ENCODE measurements around the gene MAPKAPK2. TPM values are rescaled to one million over a fixed set of nuclear protein-coding genes. Genes with fewer than 3 reads are reported as not detected.
A peak's percentile ranks its signal among the peaks of the same experiment; 100 is the strongest.

Gene MAPKAPK2
- total RNA-seq, 1 experiment from 2014 or later = 51.1 TPM

GRCh38 chr1:206694171-206695124, 9.7 kb downstream of the MAPKAPK2 start:
- H3K4me2 ChIP-seq (ENCODE audit: low read length) = peak overlapping the region; percentile 12; the same call in 1 of the 2 replicates
- H3K27ac ChIP-seq (ENCODE audit: low read depth, low read length) = no peak overlapping the region
- no peak for DNase-seq (ENCODE audit: low read depth, low spot score)
- peaks cover 89% of the 10 kb centered on the region for H3K79me2 ChIP-seq (ENCODE audit: insufficient read depth, low read length)
- no peaks in the 10 kb centered on the region for H3K9me2 ChIP-seq (ENCODE audit: insufficient read depth)
- H3K36me3 ChIP-seq (ENCODE audit: control insufficient read depth in 1 of 2, insufficient read depth in 2 of 2, low read length in 2 of 2) = no peaks in the 10 kb centered on the region
- H2AFZ ChIP-seq (ENCODE audit: low read depth, low read length, poor library complexity, severe bottlenecking) = no peak overlapping the region
- H3K9ac ChIP-seq (ENCODE audit: low read length) = no peak overlapping the region
- RAD21 ChIA-PET (ENCODE audit: low non-redundant PET in 1 of 2, low total read pairs in 2 of 2, uncharacterized antibody in 2 of 2, unreplicated experiment in 2 of 2) = no interaction called here
- no peak; the same call in 1 of the 2 replicates for ATAC-seq
- peaks cover 2 to 21% of the 10 kb centered on the region in 2 experiments; a peak in 2 of 4 replicates for H3K4me1 ChIP-seq (ENCODE audit: control insufficient read depth in 1 of 2, insufficient read depth in 2 of 2, low read length in 2 of 2)
- no peak overlapping the region for H3K4me3 ChIP-seq (replicated peaks in 1 of 2; ENCODE audit: low read depth in 1 of 2, low read length in 2 of 2)
- CTCF ChIA-PET = no interaction called here
- no TSS peak for BruUV-seq (replicated peaks)
- POLR2A ChIA-PET = no interaction called here
- H3K27me3 ChIP-seq (ENCODE audit: insufficient read depth, low read length) = no peaks in the 10 kb centered on the region
- TF ChIP-seq, protein P1, sequence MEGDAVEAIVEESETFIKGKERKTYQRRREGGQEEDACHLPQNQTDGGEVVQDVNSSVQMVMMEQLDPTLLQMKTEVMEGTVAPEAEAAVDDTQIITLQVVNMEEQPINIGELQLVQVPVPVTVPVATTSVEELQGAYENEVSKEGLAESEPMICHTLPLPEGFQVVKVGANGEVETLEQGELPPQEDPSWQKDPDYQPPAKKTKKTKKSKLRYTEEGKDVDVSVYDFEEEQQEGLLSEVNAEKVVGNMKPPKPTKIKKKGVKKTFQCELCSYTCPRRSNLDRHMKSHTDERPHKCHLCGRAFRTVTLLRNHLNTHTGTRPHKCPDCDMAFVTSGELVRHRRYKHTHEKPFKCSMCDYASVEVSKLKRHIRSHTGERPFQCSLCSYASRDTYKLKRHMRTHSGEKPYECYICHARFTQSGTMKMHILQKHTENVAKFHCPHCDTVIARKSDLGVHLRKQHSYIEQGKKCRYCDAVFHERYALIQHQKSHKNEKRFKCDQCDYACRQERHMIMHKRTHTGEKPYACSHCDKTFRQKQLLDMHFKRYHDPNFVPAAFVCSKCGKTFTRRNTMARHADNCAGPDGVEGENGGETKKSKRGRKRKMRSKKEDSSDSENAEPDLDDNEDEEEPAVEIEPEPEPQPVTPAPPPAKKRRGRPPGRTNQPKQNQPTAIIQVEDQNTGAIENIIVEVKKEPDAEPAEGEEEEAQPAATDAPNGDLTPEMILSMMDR (IDR thresholded peaks at IDR 0.05 in 2 of 3, conservative IDR thresholded peaks at IDR 0.05 in 1 of 3; ENCODE audit: borderline replicate concordance in 1 of 3, insufficient read depth in 1 of 3, low read depth in 2 of 3, low read length in 2 of 3) = no peak
- TF ChIP-seq EZH2phosphoT487 (IDR thresholded peaks at IDR 0.05; ENCODE audit: borderline replicate concordance) (no peak), REST (IDR thresholded peaks at IDR 0.05; ENCODE audit: low read depth) (no peak), RAD21 (IDR thresholded peaks at IDR 0.05; ENCODE audit: low read depth) (no peak), TCF7L2 (IDR thresholded peaks at IDR 0.05; ENCODE audit: borderline replicate concordance, extremely low read depth, insufficient read depth, insufficient read length) (no peak)
- intact Hi-C loops (cut with micrococcal nuclease) = no loop called here
- no peaks in the 10 kb centered on the region for H3K9me3 ChIP-seq (ENCODE audit: control insufficient read depth in 1 of 2, insufficient read depth in 1 of 2, low read depth in 1 of 2, low read length in 2 of 2)
- no peaks in the 10 kb centered on the region for H4K20me1 ChIP-seq (ENCODE audit: insufficient read depth)
